Heart right ventricle (tissue), 16 donors: ENCODE measurements around the gene CBFA2T3. TPM values are rescaled to one million over a fixed set of nuclear protein-coding genes. Genes with fewer than 3 reads are reported as not detected.
A peak's percentile ranks its signal among the peaks of the same experiment; 100 is the strongest.

Source experiments
- ATAC-seq, 8 donors: fragments of 200-7000 bp; cut with Tn5 transposase; one replicate each; pipeline ENCODE4 v1.9.1; 2020; ENCODE audit warnings: mild to moderate bottlenecking in 8 of 8, moderate library complexity in 8 of 8, moderate number of reproducible peaks in 1 of 8
- DNase-seq, 2 donors: peaks; one replicate each; pipeline ENCODE4 v3.0.0-alpha.2; 2020
- H3K27ac ChIP-seq, 10 donors: fragments of 200-600 bp; sonication (generic) in 2 of 10; one replicate each; pipeline versions ENCODE4 v1.5.0 to v1.8.0; 2020 to 2022; ENCODE audit warnings: mild to moderate bottlenecking in 3 of 10
- H3K27me3 ChIP-seq, 7 donors: fragments of 200-600 bp; one replicate each; pipeline ENCODE4 v1.8.0; 2021 to 2022; ENCODE audit warnings: mild to moderate bottlenecking in 2 of 7
- H3K36me3 ChIP-seq, 9 donors: fragments of 200-600 bp; sonication (generic) in 1 of 9; one replicate each; pipeline versions ENCODE4 v1.5.0 to v1.8.0; 2020 to 2022; ENCODE audit warnings: mild to moderate bottlenecking in 2 of 9
- H3K4me1 ChIP-seq, 9 donors: fragments of 200-600 bp; sonication (generic) in 1 of 9; one replicate each; pipeline versions ENCODE4 v1.5.0 to v1.8.0; 2020 to 2022; ENCODE audit warnings: mild to moderate bottlenecking in 4 of 9
- H3K4me3 ChIP-seq, 10 donors: fragments of 200-600 bp; sonication (generic) in 2 of 10; one replicate each; pipeline versions ENCODE4 v1.5.0 to v1.8.0; 2020 to 2022; ENCODE audit warnings: mild to moderate bottlenecking in 7 of 10, moderate library complexity in 2 of 10
- H3K9me3 ChIP-seq, 11 donors: fragments of 200-600 bp in 10 of 11; sonication (generic) in 2 of 11; one replicate each; pipeline versions ENCODE4 v1.5.0 to v1.8.0; 2013 to 2022; ENCODE audit warnings: mild to moderate bottlenecking in 2 of 11, control low read depth in 1 of 11, moderate library complexity in 1 of 11
- WGBS, 2 donors: extraction: QIAGEN DNeasy Blood & Tissue Kit; methylation state at CpG; one replicate each; pipeline ENCODE4 v1.1.7; 2013; ENCODE audit warnings: inconsistent platforms in 1 of 2; 5-methylcytosine and 5-hydroxymethylcytosine counted together
- intact Hi-C, 10 donors: fragments of 100-400 bp; cut with DNase I; formaldehyde crosslinking; loops; one replicate each; pipeline versions ENCODE4 v1.11.1 to v1.14.2; 2022
- polyA plus RNA-seq, 2 donors: library from polyadenylated mRNA; stranded (reverse); fragments of 200-250 nt; gene quantifications; one replicate each; pipeline ENCODE4 v1.2.3, GENCODE V29; 2013
- total RNA-seq, 10 donors: library from RNA; stranded (reverse); fragmentation: NEBNext Ultra II Directional in 3 of 10; extraction: Animal tissue kit (Norgen Biotek cat#: 25700) in 3 of 10; gene quantifications; one replicate each; pipeline versions ENCODE4 v1.2.1 to v1.2.4, GENCODE V29; 2021 to 2023
- TF ChIP-seq, protein P1 (sequence below), 9 donors: fragments of 200-600 bp; sonication (generic) in 2 of 9; IDR thresholded peaks; one replicate each; pipeline versions ENCODE4 v1.5.0 to v1.8.0; 2021 to 2022; ENCODE audit warnings: antibody characterized with exemption in 9 of 9, mild to moderate bottlenecking in 5 of 9, moderate library complexity in 1 of 9
- donor health status: Arrhythmogenic right ventricular cardiomyopathy.
- donor health status: ischemic (EF 13 %, LVEDD 7.1; RV severe dilation, severe dysfunction).
- donor health status: healthy with polysubstance abuse.
- donor health status: DM: no; HTN: yes; CAD: no.
- donor health status: DM: no; HTN: no; CAD: no.
- donor health status: ischemic (EF 25% LVEDD 6.9; RV normal size, moderate dysfunction).
- donor health status: ischemic (EF 25% LVEDD 5.7; RV mildly dilated, moderate dysfunction).
- donor health status: healthy.
- donor health status: DM: yes; HTN: yes; CAD: no.
- donor health status: Ischemic cardiomyopathy.
- donor health status: ischemic (EF 35%, LVEDD 5.7; RV mildly dilated, moderate dysfunction).
- donor health status: nonischemic (EF 11% LVEDD 7.7; RV severe dilation, severe dysfunction).
- donor health status: DM: yes; HTN: yes; CAD: no.
- donor health status: PGD.
- donor health status: ischemic (EF 29% LVEDD 5.4; RV normal size, mild dysfunction).
- donor health status: nonischemic (EF 23%, LVEDD 6.1; RV moderate dilation, normal function).

Gene CBFA2T3
- total and polyA plus RNA-seq, 12 donors: 3.1 to 17.6 (median 6.1) TPM

DNA sequence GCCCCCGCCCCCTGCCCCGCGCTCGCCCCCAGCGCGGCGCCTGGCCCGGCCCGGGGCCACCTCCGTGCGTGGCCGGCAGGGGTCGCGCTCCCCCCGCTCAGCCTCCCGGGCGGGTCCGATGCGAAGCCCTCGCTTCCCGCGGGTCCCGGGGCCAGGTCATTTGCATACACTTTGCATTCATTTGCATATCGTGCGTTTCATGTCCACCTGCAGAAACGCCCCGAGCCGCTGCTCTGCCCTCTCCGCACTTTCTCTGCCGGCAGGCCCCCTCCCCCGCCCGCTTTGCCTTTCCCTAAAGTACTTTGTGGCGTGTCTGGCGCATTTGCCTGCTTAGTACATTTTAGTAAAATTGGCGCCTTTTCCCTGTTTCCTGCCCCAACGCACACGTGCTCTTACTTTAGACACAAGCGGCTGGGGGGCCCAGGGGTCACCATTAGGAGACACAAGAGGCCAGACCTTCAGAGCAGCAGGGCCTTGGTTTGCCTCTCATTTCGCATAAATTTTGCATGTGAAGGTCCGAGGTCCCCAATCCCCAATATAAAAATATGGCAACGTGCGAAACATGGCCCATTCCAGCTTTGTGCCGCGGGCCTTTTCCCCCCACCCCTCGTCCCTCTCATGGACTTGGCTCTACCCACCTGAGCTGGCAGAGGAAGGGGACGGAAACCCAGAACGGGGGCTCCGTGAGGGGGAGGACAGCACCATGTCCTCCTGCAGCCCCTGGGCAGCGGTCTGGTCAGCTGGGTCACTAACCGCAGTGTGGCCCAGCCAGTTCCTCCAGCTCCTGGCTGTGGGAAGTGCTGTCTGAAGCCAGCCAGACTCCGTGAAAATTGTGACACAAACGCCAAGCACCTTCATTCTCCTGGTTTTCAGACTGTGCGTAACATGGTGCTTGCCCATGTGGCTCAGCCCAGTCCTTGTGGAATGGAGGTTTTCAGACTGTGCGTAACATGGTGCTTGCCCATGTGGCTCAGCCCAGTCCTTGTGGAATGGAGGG is 34.8 kb downstream of the CBFA2T3 start:
- ATAC-seq (peak in 3 of 8 donors; percentile 35 to 54 (median 40)), DNase-seq (peak; percentile 48 to 68)
- TF ChIP-seq, protein P1, sequence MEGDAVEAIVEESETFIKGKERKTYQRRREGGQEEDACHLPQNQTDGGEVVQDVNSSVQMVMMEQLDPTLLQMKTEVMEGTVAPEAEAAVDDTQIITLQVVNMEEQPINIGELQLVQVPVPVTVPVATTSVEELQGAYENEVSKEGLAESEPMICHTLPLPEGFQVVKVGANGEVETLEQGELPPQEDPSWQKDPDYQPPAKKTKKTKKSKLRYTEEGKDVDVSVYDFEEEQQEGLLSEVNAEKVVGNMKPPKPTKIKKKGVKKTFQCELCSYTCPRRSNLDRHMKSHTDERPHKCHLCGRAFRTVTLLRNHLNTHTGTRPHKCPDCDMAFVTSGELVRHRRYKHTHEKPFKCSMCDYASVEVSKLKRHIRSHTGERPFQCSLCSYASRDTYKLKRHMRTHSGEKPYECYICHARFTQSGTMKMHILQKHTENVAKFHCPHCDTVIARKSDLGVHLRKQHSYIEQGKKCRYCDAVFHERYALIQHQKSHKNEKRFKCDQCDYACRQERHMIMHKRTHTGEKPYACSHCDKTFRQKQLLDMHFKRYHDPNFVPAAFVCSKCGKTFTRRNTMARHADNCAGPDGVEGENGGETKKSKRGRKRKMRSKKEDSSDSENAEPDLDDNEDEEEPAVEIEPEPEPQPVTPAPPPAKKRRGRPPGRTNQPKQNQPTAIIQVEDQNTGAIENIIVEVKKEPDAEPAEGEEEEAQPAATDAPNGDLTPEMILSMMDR (IDR thresholded peaks at IDR 0.05): peak; percentile 60 to 94 (median 71)
- 27 to 29% methylated on average over 49 to 54 of the region's 54 CpGs for WGBS, 2 donors
- Histone ChIP-seq H3K4me3 (peak overlapping the region in 9 of 10 donors; percentile 35 to 83 (median 46)), H3K27me3 (peaks cover 0 to 43% (median 10%) of the 10 kb centered on the region in 7 donors), H3K9me3 (no peaks in the 10 kb centered on the region), H3K4me1 (peaks cover 19 to 44% (median 31%) of the 10 kb centered on the region in 9 donors), H3K36me3 (no peaks in the 10 kb centered on the region), H3K27ac (peak overlapping the region in 5 of 10 donors; percentile 22 to 94 (median 53))
- intact Hi-C loops: loop anchor here (1.0 to 10.0 kb wide), 13 partner anchors 55 to 275 kb away; partner anchors contain the start of genes ZNF778 (in 8 of the 10), ACSF3 (in 4 of the 10) and APRT (in 1 of the 10)

DNA sequence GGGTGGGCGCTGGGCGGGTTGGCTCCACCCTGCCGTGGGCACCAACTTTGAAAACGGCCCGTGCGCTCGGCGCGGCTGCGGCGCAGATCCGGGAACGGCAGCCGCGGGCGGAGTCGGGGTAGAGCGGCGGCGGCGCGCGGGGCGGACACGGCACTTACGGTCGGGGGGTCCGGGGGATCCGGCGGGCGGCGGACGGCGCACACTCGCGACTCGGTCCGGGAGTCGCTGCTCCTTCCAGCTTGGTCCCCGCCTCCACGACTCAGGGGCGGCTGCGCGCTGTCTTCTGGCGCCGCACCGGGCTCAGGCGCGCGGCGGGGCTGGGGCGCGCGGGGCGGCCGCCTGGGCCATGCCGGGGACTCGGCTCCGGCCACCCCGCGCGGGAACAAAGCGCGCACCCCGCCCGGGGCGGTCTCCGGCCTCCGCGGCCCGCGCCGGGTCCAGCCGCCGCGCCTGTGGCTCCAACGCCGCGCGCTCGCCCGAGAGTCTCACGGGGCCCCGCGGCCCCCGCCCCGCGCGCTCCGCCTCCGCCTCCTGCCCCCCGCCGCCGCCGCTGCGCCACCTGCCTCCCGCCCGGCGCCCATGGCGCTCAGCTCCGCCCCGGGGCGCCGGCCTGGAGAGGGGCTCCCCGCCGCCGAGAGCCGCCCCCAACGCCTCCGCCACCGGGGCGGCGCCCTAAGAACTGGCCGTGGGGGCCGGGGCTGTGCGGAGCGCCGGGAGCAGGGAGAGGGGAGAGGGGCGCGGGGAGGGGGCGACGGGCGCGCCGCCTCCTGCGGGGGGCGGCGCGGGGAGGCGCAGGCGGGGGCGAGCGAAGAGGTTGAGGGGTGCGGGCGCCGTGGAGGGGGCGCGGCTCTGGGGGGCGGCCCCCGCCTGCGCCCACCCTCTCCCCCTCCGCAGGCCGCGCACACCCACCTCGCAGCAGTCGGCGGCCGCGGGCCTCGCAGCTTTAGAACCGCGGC is 35.9 kb downstream of the CBFA2T3 start:
- H3K27ac ChIP-seq: peak overlapping the region; percentile 80 to 95 (median 90)
- peaks cover 25 to 55% (median 40%) of the 10 kb centered on the region in 9 donors for H3K4me1 ChIP-seq
- peaks cover 0 to 43% (median 10%) of the 10 kb centered on the region in 7 donors for H3K27me3 ChIP-seq

DNA sequence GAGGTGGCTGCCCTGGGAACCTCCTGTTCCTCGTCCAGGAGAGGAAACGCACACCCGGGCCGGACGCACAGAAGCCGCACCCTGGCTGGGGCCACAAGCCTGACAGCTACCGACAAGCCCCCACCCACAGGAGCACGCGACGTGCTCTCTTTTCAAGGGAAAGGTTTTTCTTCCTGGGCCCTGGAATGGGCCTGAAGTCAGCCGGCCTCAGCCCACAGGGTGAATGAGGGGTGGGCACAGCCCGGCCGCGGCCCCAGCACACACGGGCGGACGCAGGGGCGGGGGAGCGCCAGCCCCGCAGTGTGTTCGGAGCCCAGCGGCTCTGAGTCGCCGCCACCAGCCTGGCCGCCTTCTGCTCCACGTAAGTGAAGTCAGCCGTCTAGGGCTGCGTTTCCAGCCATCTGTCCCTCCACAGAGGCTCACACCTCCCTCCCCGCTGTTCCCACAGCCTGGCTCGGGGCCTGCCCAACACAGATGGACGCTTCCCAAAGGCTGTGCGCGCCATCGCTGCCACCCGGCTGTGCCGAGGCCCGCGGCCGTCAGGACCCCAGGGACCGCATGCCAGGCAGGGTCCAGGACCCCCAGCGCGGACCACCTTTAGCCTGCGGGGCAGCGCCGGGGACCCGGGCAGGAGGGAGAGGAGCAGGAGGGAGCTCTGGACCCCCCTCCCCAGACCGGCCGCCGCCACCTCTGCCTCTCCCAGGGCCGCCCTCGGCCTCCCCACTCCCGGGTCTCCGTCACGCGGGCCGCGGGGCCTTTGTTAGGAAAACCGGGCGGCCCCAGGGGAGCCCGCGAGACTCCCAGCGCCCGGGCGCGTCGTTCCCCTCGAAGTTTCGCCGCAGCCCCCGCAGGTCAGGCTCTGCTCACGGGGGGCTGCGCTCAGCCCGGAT is 36.8 kb downstream of the CBFA2T3 start:
- no peaks in the 10 kb centered on the region for H3K9me3 ChIP-seq
- peak; percentile 64 to 69 for DNase-seq
- peak overlapping the region; percentile 80 to 95 (median 90) for H3K27ac ChIP-seq
- peaks cover 0 to 43% (median 10%) of the 10 kb centered on the region in 7 donors for H3K27me3 ChIP-seq
- no peaks in the 10 kb centered on the region for H3K36me3 ChIP-seq
- peak overlapping the region; percentile 56 to 85 (median 77) for H3K4me3 ChIP-seq
- peak; percentile 19 to 79 (median 62) for ATAC-seq
- WGBS, 2 donors: 3 to 4% methylated on average over 72 to 73 of the region's 73 CpGs
- intact Hi-C loops: loop anchor here (1.0 to 10.0 kb wide), 18 partner anchors 18 to 277 kb away; partner anchors contain the start of genes ZNF778 (in 6 of the 10), ACSF3 (in 4 of the 10) and APRT (in 1 of the 10)
- peaks cover 25 to 64% (median 48%) of the 10 kb centered on the region in 9 donors for H3K4me1 ChIP-seq
- TF ChIP-seq, protein P1 (IDR thresholded peaks at IDR 0.05): no peak

More for the DNA sequence above, 35.9 kb downstream of the CBFA2T3 start:
- H3K4me3 ChIP-seq: peak overlapping the region; percentile 56 to 85 (median 77)
- intact Hi-C loops: loop anchor here (1.0 to 10.0 kb wide), 12 partner anchors 54 to 276 kb away; partner anchors contain the start of genes ZNF778 (in 6 of the 10), ACSF3 (in 4 of the 10) and APRT (in 1 of the 10)
- peak in 3 of 8 donors; percentile 4 to 28 (median 5) for ATAC-seq
- TF ChIP-seq, protein P1 (IDR thresholded peaks at IDR 0.05): no peak
- DNase-seq: peak; percentile 44 to 64
- H3K36me3 ChIP-seq: no peaks in the 10 kb centered on the region
- H3K9me3 ChIP-seq: no peaks in the 10 kb centered on the region
- 1% methylated on average over 89 to 148 of the region's 152 CpGs for WGBS, 2 donors
